ENCODE data around the gene CCDC90B.

DNA sequence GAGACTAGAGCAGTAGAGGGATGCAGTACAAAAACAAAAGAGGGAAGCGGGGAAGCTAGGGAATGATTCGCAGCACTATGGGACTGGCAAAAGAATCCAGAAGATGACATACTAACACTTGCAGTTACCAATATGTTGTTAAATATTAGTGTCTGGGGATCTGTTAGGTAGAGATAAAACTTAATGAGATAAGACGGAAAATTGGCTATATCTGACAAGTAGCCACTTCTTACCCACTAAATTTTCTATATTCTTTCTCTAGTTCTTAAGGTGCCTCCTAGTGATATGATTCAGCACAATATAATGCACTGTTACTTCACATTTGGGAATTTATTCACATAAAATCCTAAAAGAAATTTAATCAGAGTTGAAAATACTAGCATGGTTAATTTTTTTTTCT lies 30.8 kb downstream of the CCDC90B start:
- TF ChIP-seq, protein P1, sequence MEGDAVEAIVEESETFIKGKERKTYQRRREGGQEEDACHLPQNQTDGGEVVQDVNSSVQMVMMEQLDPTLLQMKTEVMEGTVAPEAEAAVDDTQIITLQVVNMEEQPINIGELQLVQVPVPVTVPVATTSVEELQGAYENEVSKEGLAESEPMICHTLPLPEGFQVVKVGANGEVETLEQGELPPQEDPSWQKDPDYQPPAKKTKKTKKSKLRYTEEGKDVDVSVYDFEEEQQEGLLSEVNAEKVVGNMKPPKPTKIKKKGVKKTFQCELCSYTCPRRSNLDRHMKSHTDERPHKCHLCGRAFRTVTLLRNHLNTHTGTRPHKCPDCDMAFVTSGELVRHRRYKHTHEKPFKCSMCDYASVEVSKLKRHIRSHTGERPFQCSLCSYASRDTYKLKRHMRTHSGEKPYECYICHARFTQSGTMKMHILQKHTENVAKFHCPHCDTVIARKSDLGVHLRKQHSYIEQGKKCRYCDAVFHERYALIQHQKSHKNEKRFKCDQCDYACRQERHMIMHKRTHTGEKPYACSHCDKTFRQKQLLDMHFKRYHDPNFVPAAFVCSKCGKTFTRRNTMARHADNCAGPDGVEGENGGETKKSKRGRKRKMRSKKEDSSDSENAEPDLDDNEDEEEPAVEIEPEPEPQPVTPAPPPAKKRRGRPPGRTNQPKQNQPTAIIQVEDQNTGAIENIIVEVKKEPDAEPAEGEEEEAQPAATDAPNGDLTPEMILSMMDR (IDR thresholded peaks at IDR 0.05; ENCODE audit: borderline replicate concordance, extremely low read depth, low read length, poor library complexity, severe bottlenecking) = no peak
- TF ChIP-seq EZH2 (IDR thresholded peaks at IDR 0.05; ENCODE audit: borderline replicate concordance, low read depth, low read length, severe bottlenecking) = no peak

Measured in DND-41 (cell line).